ENCODE data around the gene DDA1.

DDA1 gene

DNA sequence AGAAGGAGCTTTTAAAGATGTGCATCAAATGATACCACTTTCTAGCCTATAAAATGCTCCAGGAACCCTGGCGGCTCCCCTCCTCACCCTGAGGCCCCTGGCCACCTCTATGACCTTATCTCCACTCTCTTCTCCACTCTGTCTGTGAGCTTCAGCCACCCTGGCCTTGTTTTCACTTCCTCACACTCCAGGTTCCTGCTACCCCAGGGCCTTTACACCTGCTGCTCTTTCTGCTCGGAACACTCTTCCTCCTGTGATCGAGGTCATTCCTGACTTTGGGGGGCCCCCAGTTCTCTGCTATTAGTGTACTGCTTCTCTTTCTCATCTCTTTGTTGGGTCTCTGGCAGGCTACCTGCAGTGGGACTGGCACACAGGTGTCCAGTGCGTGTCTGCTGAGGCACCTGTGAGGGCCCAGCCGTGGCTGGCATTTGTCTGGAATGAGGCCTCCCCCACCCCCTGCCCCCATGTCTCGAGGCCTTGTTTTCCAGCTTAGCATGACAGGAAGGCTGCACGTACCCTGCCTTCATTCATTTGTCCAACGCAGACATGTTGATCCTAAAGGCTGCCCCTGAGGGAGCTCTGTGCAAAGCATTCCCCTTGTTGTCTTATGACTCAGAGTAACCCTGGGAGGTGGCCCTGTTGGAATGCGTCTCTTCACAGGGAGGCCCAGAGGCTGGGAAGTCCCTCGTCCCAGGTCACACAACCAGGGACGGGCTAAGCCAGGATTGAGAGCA, 2.3 kb downstream of the DDA1 start:
- DNase-seq (ENCODE audit: low read depth in 2 of 2), result no peak

DNA sequence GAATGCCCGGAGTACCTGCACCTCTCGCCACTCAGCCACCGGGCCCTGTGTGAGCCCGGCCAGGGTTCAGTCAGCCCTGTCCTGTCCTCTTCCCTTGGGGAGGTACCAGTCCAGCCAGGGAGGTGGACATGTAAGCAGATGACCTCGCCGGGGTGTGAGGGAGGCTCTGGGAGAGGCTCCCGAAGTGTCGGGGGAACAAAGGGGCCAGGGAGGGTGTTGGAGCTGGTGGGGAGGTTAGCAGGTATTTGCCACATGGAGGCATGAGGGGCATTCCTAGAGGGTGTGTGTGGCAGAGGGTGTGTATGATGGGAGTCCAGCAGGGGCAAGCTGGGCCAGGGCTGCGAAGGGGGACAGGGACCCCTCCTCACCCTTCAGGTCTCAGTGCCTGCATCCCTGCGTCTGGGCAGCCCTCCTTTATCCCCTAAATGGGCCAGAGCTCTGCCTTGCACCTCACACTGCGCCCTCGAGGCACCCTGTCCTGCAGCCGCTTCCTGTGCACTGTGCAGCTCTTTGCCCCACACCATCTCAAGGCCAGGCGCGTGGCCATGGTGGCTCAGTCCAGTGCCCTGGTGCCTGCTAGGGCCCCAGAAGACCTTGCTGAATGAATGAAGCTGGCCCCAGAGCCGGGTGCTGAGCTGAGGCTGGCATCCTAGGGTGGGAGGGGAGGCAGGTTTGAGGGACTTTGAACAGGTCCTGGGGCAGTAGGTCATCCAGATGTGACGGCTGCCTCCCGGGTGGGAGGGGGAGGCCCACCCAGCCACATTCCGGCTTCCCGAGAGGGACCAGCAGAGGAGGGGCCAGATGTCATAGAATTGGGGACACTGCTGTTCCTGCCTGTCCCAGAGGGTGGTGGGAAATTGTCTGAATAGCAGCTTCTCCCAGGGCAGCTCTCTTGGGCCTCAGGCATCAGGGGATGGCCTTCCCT, 3.1 kb downstream of the DDA1 start:
- no peak for DNase-seq (ENCODE audit: low read depth in 2 of 2)

DNA sequence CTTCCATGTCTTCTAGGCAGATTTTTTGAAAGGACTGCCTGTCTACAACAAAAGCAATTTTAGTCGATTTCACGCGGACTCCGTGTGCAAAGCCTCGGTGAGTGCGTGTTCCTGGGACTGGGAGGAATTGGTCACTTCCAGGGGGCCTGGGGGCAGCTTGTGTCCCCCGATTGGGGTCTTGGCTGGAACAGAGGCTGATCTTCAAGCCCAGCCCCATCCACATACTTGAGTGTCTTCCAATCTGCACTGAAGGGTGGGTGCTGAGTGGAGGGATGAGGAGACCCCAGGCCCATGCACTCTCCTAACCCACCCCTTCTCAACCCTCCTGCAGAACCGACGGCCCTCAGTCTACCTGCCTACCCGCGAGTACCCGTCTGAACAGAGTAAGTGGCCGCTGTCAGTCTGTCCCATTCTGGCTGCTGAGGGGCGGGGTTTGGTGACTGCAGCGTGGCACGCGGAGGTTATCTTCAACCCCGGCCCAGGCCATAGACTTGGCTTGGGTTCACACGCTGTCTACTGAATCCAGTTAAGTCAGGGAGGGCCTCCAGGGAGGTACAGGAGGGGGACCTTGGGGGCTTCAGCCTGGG, 4.7 kb downstream of the DDA1 start:
- no peak for DNase-seq (ENCODE audit: low read depth in 2 of 2)

GRCh38 chr19:17318966-17319365, 9.6 kb downstream of the DDA1 start:
- no peak for DNase-seq (ENCODE audit: low read depth in 2 of 2)

GRCh38 chr19:17319473-17320238, 10.3 kb downstream of the DDA1 start:
- no peak for DNase-seq (ENCODE audit: low read depth in 2 of 2)

GRCh38 chr19:17320435-17320834, 11.1 kb downstream of the DDA1 start:
- no peak for DNase-seq (ENCODE audit: low read depth in 2 of 2)

GRCh38 chr19:17321655-17322489, 12.5 kb downstream of the DDA1 start:
- no peak for DNase-seq (ENCODE audit: low read depth in 2 of 2)

GRCh38 chr19:17322854-17323253, 13.5 kb downstream of the DDA1 start:
- DNase-seq (ENCODE audit: low read depth in 2 of 2), result no peak

DNA sequence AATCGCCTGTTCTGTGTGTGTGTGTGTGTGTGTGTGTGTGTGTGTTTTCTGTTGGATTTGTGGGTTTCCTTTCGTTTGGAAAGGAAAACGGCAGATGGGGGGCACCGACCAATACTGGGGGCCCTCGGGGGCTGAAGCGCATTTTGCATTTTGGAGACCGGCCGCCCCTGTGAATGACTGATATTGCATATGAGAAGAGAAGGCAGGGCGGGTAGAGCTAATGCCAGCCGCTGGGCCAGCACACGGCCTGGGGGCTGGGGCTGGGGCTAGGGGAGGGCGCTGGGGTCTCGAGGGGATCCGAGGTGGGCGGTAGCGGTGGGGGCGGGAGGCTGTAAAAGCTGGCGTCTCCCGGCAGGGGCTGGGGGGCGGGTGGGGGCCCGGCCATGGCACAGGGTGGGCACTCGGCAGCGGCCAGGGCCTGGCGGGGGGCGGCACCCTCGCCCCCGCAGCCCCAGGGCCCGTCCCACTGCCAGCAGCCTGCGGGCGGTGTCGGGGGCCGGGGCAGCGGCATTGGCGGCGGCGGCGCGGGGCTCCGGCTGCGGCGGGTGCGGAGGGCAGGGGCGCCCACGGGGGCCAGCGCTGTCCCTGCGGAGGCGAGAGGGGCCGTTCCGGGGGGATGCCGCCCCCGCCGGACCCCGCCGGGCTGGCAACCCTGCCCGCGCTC, 14.1 kb downstream of the DDA1 start:
- no peak for DNase-seq (ENCODE audit: low read depth in 2 of 2)

- no peak for DNase-seq (ENCODE audit: low read depth in 2 of 2)
Measured at GRCh38 chr19:17323964-17324332, 14.6 kb downstream of the DDA1 start.

DNA sequence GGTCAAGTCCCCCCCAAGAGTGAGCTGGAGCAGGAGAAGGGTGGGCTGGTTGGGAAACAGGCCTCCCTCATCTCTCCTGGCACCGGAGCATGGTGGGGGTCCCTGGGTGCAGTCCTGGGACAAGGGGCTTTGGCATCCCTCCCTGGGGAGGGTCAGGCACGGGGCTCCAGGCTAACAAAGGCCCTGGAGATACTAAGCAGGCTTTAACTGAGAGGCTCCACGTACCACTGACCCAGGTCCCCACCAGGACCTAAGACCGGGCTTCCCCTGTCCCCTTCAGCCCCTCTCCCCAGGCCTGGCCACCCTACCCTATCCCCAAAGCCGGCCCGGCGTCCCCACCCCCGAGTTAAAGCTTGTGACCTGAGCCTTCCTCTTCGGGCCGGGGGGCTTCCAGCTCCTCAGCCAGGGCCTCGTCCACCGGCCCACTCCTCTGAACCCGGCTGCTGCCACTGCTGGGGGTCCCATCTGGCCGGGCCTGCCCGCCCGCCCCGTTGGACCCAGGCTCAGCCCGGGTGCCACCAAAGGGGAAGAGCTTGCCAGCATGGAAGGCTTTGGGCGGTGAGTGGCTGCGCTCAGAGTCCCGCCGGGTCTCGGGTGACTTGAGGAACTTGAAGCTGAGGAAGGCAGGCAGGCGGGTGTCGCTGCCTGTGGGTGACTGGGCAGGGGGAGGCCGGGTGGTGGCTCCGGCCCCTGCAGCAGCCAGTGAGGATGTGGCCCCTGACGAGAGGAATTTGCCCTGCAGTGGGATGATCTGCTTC, 15.2 kb downstream of the DDA1 start:
- no peak for DNase-seq (ENCODE audit: low read depth in 2 of 2)

- DNase-seq (ENCODE audit: low read depth in 2 of 2), result no peak
Measured at GRCh38 chr19:17325133-17325532, 15.8 kb downstream of the DDA1 start.

DNA sequence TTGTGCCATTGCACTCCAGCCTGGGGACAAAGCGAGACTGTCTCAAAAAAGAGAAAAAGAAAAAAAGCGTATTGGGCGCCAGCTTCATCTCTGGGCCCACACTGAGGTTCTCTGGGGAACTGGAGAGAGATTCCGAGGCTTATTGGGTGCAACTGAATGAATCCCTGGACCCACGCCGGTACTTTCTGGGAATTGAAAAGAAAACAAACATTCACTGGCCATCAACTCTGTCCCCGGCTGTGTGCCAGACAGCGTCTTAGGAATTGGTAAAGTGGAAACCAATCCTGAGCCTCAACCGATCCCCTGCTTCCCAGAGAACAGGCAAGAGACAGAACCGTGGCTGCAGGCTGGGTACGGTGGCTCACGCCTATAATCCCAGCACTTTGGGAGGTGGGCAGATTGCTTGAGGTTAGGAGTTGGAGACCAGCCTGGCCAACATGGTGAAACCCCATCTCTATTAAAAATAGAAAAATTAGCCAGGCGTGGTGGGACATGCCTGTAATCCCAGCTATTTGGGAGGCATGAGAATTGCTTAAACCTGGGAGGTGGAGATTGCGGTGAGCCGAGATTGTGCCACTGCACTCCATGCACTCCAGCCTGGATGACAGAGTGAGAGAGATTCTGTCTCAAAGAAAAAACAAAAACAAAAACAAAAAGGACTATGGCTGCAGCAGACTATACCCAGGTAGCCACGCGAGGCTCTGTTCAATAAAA, 16.7 kb downstream of the DDA1 start:
- no peak for DNase-seq (ENCODE audit: low read depth in 2 of 2)

DNA sequence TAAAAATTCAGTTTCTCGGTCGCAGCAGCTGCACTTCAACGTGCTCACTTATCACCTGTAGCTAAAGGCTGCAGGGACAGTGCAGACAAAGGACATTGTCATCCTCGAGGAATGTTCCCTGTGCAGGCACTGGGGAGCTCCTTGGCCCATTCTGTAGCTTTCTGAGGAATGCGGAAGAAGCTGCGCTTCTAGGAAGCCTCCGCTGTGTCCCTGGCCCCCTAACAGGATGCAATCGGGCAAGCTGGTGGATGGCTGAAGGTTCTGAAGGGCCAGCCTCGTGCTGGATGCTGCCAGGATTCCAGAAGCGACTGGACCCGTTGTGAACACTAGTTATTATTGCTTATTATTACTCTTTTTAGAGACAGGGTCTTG, 17.2 kb downstream of the DDA1 start:
- no peak for DNase-seq (ENCODE audit: low read depth in 2 of 2)

- no peak for DNase-seq (ENCODE audit: low read depth in 2 of 2)
Measured at GRCh38 chr19:17327068-17327653, 17.8 kb downstream of the DDA1 start.

GRCh38 chr19:17327654-17328516, 18.5 kb downstream of the DDA1 start:
- DNase-seq (ENCODE audit: low read depth in 2 of 2), result no peak

GRCh38 chr19:17328517-17329365, 19.4 kb downstream of the DDA1 start:
- no peak for DNase-seq (ENCODE audit: low read depth in 2 of 2)
